ENCODE measurements around the gene CDAN1. TPM values are rescaled to one million over a fixed set of nuclear protein-coding genes. Genes with fewer than 3 reads are reported as not detected.

Gene CDAN1
- total and polyA plus RNA-seq, 4 donors: 2.4 to 9.5 (median 7.1) TPM

DNA sequence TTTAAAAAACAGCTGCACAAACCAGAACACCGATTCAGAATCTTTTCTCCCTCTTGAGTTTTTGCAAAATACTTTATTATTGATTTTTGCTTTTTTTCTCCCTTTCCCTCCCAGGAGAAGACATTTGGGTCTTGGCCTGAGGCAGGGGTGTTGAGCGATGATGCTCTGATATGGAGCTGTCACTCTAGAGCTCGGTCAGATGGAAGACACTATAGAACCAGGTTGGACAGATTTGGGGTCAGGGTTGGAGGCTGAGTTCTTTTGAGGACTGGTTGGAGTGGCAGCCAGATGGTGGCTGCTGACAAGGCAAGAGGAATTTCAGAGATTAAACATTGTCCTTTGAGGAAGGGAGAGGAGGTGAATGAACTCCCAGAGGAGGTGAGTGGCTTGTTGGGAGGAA lies 16.9 kb downstream of the CDAN1 start:
- no peak for DNase-seq (ENCODE audit: low spot score)
- no peaks in the 10 kb centered on the region for H3K27me3 ChIP-seq (ENCODE audit: control insufficient read depth in 4 of 4, insufficient read depth in 4 of 4, low read length in 3 of 4)
- TF ChIP-seq RAD21 (IDR thresholded peaks at IDR 0.05) (no peak), TAF1 (conservative IDR thresholded peaks at IDR 0.05) (no peak), JUND (IDR thresholded peaks at IDR 0.05) (no peak)
- no peak overlapping the region for H3K9ac ChIP-seq (ENCODE audit: low read depth in 1 of 2, low read length in 2 of 2)
- H3K9me3 ChIP-seq (ENCODE audit: control insufficient read depth in 4 of 4, low read length in 3 of 4): no peaks in the 10 kb centered on the region
- no peak overlapping the region for H3K27ac ChIP-seq (ENCODE audit: low read depth in 1 of 2, low read length in 2 of 2)
- 94% methylated on average over 3 of the region's 3 CpGs for WGBS
- H3K36me3 ChIP-seq (ENCODE audit: control insufficient read depth in 4 of 4, insufficient read depth in 3 of 4, low read depth in 1 of 4, low read length in 3 of 4): peaks cover 4 to 30% (median 24%) of the 10 kb centered on the region in 4 donors
- H3K4me1 ChIP-seq (ENCODE audit: control insufficient read depth in 4 of 4, insufficient read depth in 4 of 4, low read length in 3 of 4): no peaks in the 10 kb centered on the region
- no peak overlapping the region for H3K4me3 ChIP-seq (ENCODE audit: low read depth in 1 of 3, low read length in 3 of 3)

DNA sequence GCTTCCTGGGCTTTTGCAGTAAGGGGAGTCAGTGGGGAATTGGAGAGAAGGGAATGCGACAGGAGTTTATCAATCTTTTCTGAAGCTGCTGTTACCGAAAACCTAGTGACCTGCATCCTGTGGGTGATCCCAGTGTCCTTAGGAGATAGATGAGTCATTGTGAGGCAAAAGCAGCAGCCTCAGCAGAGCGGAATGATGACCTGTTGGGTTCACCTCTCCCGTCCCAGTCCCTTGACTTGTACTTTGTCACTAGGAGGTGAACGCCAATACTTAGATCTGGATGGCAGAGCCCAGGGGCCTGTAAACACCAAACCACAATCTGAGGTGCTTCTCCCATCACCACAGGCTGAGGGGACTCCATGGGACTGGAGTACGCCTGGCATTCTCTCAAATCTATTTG lies 17.9 kb downstream of the CDAN1 start:
- DNase-seq (ENCODE audit: low spot score): no peak
- no peaks in the 10 kb centered on the region for H3K27me3 ChIP-seq (ENCODE audit: control insufficient read depth in 4 of 4, insufficient read depth in 4 of 4, low read length in 3 of 4)
- no peak overlapping the region for H3K9ac ChIP-seq (ENCODE audit: low read depth in 1 of 2, low read length in 2 of 2)
- H3K9me3 ChIP-seq (ENCODE audit: control insufficient read depth in 4 of 4, low read length in 3 of 4): no peaks in the 10 kb centered on the region
- H3K4me1 ChIP-seq (ENCODE audit: control insufficient read depth in 4 of 4, insufficient read depth in 4 of 4, low read length in 3 of 4): no peaks in the 10 kb centered on the region
- no peak for TF ChIP-seq REST (IDR thresholded peaks at IDR 0.05)
- TF ChIP-seq, protein P1, sequence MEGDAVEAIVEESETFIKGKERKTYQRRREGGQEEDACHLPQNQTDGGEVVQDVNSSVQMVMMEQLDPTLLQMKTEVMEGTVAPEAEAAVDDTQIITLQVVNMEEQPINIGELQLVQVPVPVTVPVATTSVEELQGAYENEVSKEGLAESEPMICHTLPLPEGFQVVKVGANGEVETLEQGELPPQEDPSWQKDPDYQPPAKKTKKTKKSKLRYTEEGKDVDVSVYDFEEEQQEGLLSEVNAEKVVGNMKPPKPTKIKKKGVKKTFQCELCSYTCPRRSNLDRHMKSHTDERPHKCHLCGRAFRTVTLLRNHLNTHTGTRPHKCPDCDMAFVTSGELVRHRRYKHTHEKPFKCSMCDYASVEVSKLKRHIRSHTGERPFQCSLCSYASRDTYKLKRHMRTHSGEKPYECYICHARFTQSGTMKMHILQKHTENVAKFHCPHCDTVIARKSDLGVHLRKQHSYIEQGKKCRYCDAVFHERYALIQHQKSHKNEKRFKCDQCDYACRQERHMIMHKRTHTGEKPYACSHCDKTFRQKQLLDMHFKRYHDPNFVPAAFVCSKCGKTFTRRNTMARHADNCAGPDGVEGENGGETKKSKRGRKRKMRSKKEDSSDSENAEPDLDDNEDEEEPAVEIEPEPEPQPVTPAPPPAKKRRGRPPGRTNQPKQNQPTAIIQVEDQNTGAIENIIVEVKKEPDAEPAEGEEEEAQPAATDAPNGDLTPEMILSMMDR (IDR thresholded peaks at IDR 0.05; ENCODE audit: low read depth, low read length, missing input control): no peak
- TF ChIP-seq RXRA (IDR thresholded peaks at IDR 0.05): peak in 1 of 2 donors; percentile 22
- TF ChIP-seq, protein P2, sequence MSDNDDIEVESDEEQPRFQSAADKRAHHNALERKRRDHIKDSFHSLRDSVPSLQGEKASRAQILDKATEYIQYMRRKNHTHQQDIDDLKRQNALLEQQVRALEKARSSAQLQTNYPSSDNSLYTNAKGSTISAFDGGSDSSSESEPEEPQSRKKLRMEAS (IDR thresholded peaks at IDR 0.05): no peak
- peak in 1 of 2 donors; percentile 45 for TF ChIP-seq HNF4A (conservative IDR thresholded peaks at IDR 0.05)
- WGBS: 67% methylated on average over 6 of the region's 6 CpGs
- no peak overlapping the region for H3K27ac ChIP-seq (ENCODE audit: low read depth in 1 of 2, low read length in 2 of 2)
- H3K36me3 ChIP-seq (ENCODE audit: control insufficient read depth in 4 of 4, insufficient read depth in 3 of 4, low read depth in 1 of 4, low read length in 3 of 4): peaks cover 1 to 20% (median 14%) of the 10 kb centered on the region in 4 donors
- no peak overlapping the region for H3K4me3 ChIP-seq (ENCODE audit: low read depth in 1 of 3, low read length in 3 of 3)

DNA sequence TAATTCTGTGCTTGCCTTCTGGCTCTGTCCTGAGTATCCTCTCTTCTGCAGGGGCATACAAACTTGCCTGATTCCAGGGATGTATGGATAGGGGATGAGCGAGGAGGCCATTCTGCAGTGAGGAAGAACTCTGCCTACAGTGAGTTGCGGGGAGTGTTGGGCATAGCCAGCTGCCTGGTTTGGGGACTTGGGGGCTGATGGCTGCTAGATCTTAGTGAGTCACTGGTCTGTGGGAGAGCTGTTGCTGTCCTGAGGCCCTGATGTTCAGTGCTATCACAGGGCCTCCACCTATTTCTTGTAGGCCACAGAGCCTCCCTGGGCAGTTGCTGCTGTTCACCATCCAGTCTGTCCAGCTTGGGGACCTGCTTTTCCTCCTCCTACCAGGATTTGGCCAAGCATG lies 20.3 kb downstream of the CDAN1 start:
- Histone ChIP-seq H3K9ac (ENCODE audit: low read depth in 1 of 2, low read length in 2 of 2) (no peak overlapping the region), H3K27me3 (ENCODE audit: control insufficient read depth in 4 of 4, insufficient read depth in 4 of 4, low read length in 3 of 4) (no peaks in the 10 kb centered on the region), H3K4me1 (ENCODE audit: control insufficient read depth in 4 of 4, insufficient read depth in 4 of 4, low read length in 3 of 4) (no peaks in the 10 kb centered on the region), H3K27ac (ENCODE audit: low read depth in 1 of 2, low read length in 2 of 2) (no peak overlapping the region), H3K36me3 (ENCODE audit: control insufficient read depth in 4 of 4, insufficient read depth in 3 of 4, low read depth in 1 of 4, low read length in 3 of 4) (peaks cover 1 to 9% (median 3%) of the 10 kb centered on the region in 4 donors), H3K9me3 (ENCODE audit: control insufficient read depth in 4 of 4, low read length in 3 of 4) (no peaks in the 10 kb centered on the region), H3K4me3 (ENCODE audit: low read depth in 1 of 3, low read length in 3 of 3) (no peak overlapping the region)
- 97% methylated on average over 2 of the region's 2 CpGs for WGBS
- no peak for DNase-seq (ENCODE audit: low spot score)
- TF ChIP-seq FOXA2 (IDR thresholded peaks at IDR 0.05) (no peak), NR2F2 (IDR thresholded peaks at IDR 0.05) (no peak), TAF1 (conservative IDR thresholded peaks at IDR 0.05) (no peak), JUND (IDR thresholded peaks at IDR 0.05) (no peak), HNF4A (conservative IDR thresholded peaks at IDR 0.05) (no peak), EGR1 (IDR thresholded peaks at IDR 0.05; ENCODE audit: low read depth in 2 of 2) (no peak), REST (IDR thresholded peaks at IDR 0.05) (no peak), RXRA (IDR thresholded peaks at IDR 0.05) (no peak), RAD21 (IDR thresholded peaks at IDR 0.05) (no peak), YY1 (IDR thresholded peaks at IDR 0.05) (no peak), HNF4G (IDR thresholded peaks at IDR 0.05) (no peak), GABPA (IDR thresholded peaks at IDR 0.05 in 1 of 2, conservative IDR thresholded peaks at IDR 0.05 in 1 of 2) (no peak)
- TF ChIP-seq, protein P1 (IDR thresholded peaks at IDR 0.05; ENCODE audit: low read depth, low read length, missing input control): no peak
- TF ChIP-seq, protein P3, sequence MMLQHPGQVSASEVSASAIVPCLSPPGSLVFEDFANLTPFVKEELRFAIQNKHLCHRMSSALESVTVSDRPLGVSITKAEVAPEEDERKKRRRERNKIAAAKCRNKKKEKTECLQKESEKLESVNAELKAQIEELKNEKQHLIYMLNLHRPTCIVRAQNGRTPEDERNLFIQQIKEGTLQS (IDR thresholded peaks at IDR 0.05): no peak
- TF ChIP-seq, protein P2 (IDR thresholded peaks at IDR 0.05): no peak

Measured in liver (tissue), 9 donors.